HG02852 (cell line): ENCODE results near the gene CELF5.
"Not testable (repeated sequence)": the region's sequence is repeated elsewhere in the genome, so short reads cannot be mapped to it uniquely, and the experiment has no call there.

ENCODE experiments used
- ATAC-seq: cut with Tn5 transposase; IDR thresholded peaks from one replicate; pipeline ENCODE4 v1.9.1; 2021; ENCODE audit warnings: mild to moderate bottlenecking, moderate library complexity; ENCODE audit not compliant: unreplicated experiment

Gene CELF5

GRCh38 chr19:3340340-3340739 lies 115.9 kb downstream of the CELF5 start:
- ATAC-seq, result no peak

- ATAC-seq, result no peak
Measured at GRCh38 chr19:3342246-3342645, 117.8 kb downstream of the CELF5 start.

- ATAC-seq, result not testable (repeated sequence)
Measured at GRCh38 chr19:3342962-3343361, 118.5 kb downstream of the CELF5 start.

GRCh38 chr19:3343619-3344502 lies 119.4 kb downstream of the CELF5 start:
- no peak for ATAC-seq

GRCh38 chr19:3344608-3345598 lies 120.4 kb downstream of the CELF5 start:
- no peak for ATAC-seq

- ATAC-seq, result no peak
Measured at GRCh38 chr19:3345850-3346460, 121.5 kb downstream of the CELF5 start.
